HG03095 (cell line): ENCODE results near the gene RSPO3.

ENCODE experiments used
- ATAC-seq: cut with Tn5 transposase; IDR thresholded peaks from one replicate; pipeline ENCODE4 v1.9.1; 2021; ENCODE audit warnings: moderate library complexity; ENCODE audit not compliant: unreplicated experiment

The RSPO3 gene

GRCh38 chr6:127154509-127154908 lies 36.0 kb downstream of the RSPO3 start:
- ATAC-seq: no peak

GRCh38 chr6:127160484-127160883 lies 42.0 kb downstream of the RSPO3 start:
- ATAC-seq: no peak

DNA sequence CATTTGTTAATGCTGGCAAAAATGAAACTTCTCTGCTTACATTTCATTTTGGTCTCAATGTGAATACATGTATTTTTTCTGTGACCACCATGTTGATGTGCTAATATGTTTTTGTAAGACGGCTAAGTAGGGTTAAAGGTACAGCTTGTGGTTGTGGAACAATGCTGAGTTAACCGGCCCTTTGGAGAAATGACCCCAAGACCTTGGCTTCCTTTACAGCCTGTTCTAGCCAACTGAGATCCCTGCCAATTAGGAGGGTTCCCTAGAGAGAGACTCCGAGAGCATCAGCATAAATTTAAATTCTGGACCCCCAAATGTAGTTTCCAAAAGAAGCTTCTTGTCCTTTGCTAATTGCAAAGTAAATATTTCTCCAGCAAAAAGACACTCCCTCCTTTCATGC lies 44.4 kb downstream of the RSPO3 start:
- no peak for ATAC-seq

DNA sequence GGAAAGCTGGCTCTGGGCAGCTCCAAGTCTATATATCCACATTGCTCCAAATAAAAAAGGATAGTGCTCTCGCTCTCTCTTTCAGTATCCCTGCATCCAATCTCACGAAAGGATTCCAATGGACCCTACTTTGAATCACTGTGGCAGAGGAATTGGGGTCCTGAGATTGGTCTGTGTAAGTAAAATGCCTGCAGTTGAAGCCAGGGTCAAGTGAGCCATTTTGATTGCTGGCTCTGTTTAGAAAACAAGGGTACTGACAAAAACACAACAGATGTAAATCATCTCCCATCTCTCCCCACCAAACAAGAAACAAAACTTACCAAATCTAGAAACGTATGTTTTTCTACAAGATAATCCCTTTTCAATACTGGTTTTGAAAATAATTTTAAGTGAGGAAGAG lies 45.6 kb downstream of the RSPO3 start:
- ATAC-seq: no peak

DNA sequence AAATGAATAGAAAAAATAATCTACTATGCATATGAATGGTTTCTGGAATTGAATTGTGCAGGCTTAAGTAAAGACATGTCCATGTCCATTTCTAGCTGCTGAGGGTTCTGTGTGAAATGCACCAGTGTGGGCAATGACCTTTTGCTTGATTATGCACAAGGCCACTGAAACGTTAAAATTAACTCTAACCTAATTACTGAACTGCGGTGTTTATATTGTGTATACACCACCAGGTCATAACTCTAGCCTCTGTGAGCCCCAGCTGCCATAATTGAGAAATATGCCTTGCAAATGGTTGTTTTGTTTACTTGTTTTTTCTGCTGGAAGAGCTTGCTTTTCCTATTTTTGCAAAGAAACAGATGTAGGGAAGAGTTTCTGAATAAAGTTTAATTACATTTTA lies 46.1 kb downstream of the RSPO3 start:
- ATAC-seq: no peak

DNA sequence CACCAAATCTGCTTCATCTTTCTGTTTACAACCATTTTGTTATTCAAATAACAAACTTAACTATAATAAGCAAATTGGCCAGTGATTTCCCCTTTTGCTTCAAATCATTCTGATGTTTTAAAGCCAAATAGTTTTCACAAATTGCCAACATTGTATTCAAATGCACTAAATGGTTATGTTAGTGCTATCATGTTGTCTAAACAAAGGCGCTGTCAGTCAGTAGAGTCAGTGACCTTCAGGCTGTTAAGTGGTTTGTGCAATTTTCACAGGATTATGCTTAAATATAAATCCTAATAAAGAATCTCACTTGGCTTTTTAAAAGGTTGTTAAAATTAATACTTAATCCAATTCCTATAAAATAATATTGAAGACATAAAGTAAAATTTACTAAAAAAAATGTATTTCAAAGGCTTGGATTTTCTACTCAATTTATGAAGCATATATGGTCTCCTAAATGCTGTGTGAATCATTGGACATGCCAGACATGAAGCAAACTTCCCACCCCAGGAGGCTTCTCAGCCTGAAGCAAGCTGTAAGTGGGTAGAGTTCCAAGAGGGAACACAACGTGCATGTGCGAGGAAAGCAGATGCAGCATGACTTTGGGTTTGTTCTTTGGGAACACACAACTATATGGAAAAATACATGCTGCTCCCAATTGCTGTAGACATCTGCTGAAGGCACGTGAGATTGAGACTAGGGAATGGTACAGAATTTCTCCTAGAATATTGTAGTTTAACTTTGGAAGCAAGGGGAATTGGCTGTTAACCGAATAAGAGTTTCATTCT lies 54.9 kb downstream of the RSPO3 start:
- no peak for ATAC-seq

GRCh38 chr6:127176146-127176545 lies 57.7 kb downstream of the RSPO3 start:
- no peak for ATAC-seq

DNA sequence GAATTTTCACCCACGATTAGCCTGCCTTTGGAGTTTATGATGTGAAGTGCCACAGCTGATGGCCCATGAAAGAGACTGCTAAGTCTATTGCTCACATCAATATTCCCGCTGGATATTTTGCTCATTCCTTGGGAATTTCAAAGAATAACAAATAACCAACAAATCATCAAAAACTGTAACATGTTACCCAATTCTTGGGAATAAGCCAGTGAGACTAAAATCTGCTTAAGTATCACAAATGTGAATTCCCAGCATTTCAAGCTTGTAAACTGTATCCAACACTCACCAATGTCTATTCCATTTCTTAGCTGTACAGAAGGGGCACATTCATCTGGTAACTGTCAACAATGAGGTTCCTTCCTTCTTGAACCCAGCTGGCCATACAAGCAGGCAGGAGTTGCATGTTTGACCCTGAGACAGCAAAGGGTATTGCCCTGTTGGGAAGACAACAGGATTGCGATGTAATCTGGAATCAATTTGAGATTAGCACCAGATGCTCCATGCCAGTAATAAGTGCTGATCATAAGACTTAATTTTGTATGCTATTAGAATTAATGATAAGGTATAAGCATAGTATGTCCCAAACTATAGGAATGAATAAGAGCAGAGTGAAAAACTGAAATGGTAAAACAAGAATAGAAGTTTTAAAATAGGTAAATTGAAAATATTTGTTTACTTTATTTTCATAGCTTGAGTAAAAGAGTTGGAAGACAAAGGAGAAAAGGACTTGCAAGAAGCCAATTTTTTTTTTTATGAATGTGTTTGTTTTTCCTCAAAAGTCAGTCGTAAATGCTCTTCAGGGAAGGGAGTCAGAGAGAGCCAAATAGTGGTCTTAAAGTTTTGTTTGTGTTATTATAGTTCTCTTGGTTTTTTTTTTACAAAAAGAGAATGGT lies 58.8 kb downstream of the RSPO3 start:
- no peak for ATAC-seq

GRCh38 chr6:127177923-127178231 lies 59.4 kb downstream of the RSPO3 start:
- no peak for ATAC-seq

DNA sequence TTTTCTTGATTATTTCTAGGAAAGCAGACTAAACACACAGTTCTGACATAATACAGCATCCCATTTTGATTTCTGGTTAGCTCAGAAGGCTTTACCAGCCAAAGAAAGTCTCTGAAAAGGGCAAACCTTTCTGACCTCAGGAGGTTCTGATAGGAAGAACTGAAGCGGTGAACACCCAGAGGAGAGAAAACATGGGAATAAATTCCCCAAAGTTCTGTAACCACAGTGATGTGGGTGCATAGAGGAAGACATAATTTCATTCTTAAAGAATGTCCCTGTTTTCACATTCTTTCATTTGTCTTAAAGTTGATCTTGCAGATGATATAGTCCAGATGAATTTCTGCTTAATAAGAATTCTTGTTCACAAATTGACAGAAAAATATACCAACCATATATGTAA lies 60.3 kb downstream of the RSPO3 start:
- no peak for ATAC-seq

- no peak for ATAC-seq
These were observed 62.0 kb downstream of the RSPO3 start for GRCh38 chr6:127180426-127180825.

GRCh38 chr6:127182501-127182900 lies 64.0 kb downstream of the RSPO3 start:
- no peak for ATAC-seq

- ATAC-seq: no peak
These were observed 67.0 kb downstream of the RSPO3 start for GRCh38 chr6:127185437-127185995.

- peak; percentile 77 for ATAC-seq
These were observed 68.4 kb downstream of the RSPO3 start for GRCh38 chr6:127186889-127187288.

- no peak for ATAC-seq
These were observed 70.3 kb downstream of the RSPO3 start for GRCh38 chr6:127188744-127189143.

- no peak for ATAC-seq
These were observed 72.1 kb downstream of the RSPO3 start for GRCh38 chr6:127190552-127190951.

DNA sequence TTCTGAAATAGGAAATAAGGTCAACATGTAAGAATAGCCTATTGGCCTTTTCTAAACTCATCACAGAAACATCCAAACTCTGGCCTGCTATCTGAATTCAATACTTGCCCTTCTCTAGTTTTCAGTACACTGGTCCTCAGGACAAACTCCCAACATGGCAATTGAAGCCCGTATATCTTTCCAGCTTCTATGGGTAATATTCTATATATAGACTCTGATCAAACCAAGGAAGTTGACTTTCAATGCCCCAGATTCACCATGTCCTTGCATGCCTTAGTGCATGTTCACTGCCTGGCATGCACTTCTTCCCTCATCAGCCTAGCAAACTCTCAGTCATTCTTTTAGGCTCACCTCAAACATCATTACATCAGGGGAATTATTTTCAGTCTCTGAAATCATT lies 73.2 kb downstream of the RSPO3 start:
- no peak for ATAC-seq

- no peak for ATAC-seq
These were observed 74.6 kb downstream of the RSPO3 start for GRCh38 chr6:127192911-127193541.

DNA sequence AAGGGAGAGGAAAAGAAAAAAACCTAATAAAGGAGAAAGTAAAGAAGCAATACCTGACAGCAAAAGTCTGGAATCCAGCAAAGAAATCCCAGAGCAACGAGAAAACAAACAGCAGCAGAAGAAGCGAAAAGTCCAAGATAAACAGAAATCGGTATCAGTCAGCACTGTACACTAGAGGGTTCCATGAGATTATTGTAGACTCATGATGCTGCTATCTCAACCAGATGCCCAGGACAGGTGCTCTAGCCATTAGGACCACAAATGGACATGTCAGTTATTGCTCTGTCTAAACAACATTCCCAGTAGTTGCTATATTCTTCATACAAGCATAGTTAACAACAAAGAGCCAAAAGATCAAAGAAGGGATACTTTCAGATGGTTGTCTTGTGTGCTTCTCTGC lies 77.4 kb downstream of the RSPO3 start:
- no peak for ATAC-seq

DNA sequence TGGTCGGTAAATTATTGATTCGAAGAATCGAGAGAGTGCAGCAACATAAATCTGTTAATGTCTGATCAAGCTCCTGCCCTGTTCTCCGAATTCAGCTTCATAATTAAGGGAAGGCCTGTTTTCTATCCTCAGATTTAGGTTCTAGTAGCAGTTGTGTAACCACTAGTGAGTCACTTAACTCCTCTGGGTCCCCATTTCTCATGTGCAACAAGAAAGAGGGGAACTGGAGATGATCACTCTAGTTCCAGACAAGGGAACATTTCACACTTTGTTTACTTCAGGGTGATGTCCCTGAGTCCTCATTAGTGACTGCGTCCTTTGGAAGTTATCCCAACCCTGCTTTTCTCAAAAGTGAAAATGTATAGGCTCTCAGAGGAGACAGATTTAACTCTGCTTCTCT lies 80.1 kb downstream of the RSPO3 start:
- ATAC-seq: no peak

GRCh38 chr6:127199470-127199869 lies 81.0 kb downstream of the RSPO3 start:
- no peak for ATAC-seq

GRCh38 chr6:127200114-127200513 lies 81.6 kb downstream of the RSPO3 start:
- no peak for ATAC-seq
